ENCODE results near the gene TFAP2A.

Gene TFAP2A

DNA sequence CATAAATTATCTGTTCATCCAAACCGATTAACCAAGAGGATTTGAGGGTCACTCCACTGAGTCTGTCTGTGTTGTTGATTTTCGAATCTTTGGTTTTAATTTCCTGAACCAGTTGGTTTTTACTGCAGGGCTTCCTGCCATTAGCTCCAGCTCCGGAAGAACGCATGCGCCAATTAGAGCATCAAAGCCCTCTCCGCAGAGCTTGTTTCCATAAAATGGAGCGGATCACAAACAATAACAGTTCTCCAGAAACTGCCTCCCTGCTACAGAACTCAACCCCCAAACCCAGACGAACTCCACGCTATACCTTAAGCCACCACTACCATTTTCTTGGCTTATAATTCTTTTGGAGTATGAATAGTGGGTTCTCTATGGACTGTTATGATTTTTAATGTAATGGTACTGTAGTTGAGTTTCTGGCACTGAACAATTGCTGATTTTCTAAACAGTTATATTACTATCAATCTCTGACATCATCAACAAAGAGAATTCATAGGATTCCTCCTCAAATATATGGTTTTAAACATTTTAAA is 13.8 kb downstream of the TFAP2A start:
- no peaks in the 10 kb centered on the region for H4K20me1 ChIP-seq (ENCODE audit: low read depth, low read length)
- H3K27me3 ChIP-seq (ENCODE audit: low read length): no peaks in the 10 kb centered on the region
- no peak for TF ChIP-seq EZH2phosphoT487 (conservative IDR thresholded peaks at IDR 0.05; ENCODE audit: low read length)
- TF ChIP-seq, protein P1, sequence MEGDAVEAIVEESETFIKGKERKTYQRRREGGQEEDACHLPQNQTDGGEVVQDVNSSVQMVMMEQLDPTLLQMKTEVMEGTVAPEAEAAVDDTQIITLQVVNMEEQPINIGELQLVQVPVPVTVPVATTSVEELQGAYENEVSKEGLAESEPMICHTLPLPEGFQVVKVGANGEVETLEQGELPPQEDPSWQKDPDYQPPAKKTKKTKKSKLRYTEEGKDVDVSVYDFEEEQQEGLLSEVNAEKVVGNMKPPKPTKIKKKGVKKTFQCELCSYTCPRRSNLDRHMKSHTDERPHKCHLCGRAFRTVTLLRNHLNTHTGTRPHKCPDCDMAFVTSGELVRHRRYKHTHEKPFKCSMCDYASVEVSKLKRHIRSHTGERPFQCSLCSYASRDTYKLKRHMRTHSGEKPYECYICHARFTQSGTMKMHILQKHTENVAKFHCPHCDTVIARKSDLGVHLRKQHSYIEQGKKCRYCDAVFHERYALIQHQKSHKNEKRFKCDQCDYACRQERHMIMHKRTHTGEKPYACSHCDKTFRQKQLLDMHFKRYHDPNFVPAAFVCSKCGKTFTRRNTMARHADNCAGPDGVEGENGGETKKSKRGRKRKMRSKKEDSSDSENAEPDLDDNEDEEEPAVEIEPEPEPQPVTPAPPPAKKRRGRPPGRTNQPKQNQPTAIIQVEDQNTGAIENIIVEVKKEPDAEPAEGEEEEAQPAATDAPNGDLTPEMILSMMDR (IDR thresholded peaks at IDR 0.05; ENCODE audit: insufficient read depth, low read length, poor library complexity, severe bottlenecking): no peak
- H3K36me3 ChIP-seq (ENCODE audit: low read length): no peaks in the 10 kb centered on the region
- peaks cover 5% of the 10 kb centered on the region; the same call in 1 of the 2 replicates for H3K79me2 ChIP-seq (ENCODE audit: insufficient read depth, low read length)
- H3F3A ChIP-seq (ENCODE audit: insufficient read depth): peaks cover 4% of the 10 kb centered on the region
- H2AFZ ChIP-seq (ENCODE audit: low read depth, low read length, severe bottlenecking): no peak overlapping the region
- H3K27ac ChIP-seq (ENCODE audit: low read depth, low read length): no peak overlapping the region
- no peak overlapping the region for H3K9ac ChIP-seq (ENCODE audit: low read length)
- H3K9me2 ChIP-seq (replicated peaks; ENCODE audit: insufficient read depth, low read length): no peaks in the 10 kb centered on the region
- H3K4me2 ChIP-seq (ENCODE audit: low read depth, low read length, poor library complexity, severe bottlenecking): no peak overlapping the region
- no peaks in the 10 kb centered on the region for H3K9me3 ChIP-seq (ENCODE audit: insufficient read depth, low read length)
- H3K4me3 ChIP-seq (ENCODE audit: insufficient read depth, low read length, poor library complexity, severe bottlenecking): no peak overlapping the region

DNA sequence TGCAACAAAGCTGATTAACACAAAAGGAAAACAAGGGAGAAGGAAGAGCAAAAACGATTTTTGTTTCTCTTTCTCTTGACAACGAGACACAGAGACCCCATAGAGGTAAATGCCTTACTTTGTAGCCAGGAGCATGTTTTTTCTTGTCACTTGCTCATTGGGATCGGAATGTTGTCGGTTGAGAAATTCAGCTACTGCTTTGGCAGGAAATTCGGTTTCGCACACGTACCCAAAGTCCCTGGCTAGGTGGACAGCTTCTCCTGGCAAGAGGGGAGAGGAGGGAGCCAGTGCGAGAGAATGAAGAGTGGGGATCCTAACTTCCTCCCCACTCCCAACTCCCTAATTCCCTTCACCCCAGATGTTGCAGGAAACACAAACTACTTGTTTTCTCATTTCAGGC is 14.5 kb downstream of the TFAP2A start:
- Histone ChIP-seq H3K4me3 (ENCODE audit: insufficient read depth, low read length, poor library complexity, severe bottlenecking) (no peak overlapping the region), H3K9me2 (replicated peaks; ENCODE audit: insufficient read depth, low read length) (no peaks in the 10 kb centered on the region), H3K36me3 (ENCODE audit: low read length) (no peaks in the 10 kb centered on the region), H4K20me1 (ENCODE audit: low read depth, low read length) (no peaks in the 10 kb centered on the region), H3F3A (ENCODE audit: insufficient read depth) (peaks cover 2% of the 10 kb centered on the region; the same call in 1 of the 2 replicates), H3K27ac (ENCODE audit: low read depth, low read length) (no peak overlapping the region), H3K27me3 (ENCODE audit: low read length) (no peaks in the 10 kb centered on the region), H3K79me2 (ENCODE audit: insufficient read depth, low read length) (peaks cover 5% of the 10 kb centered on the region; the same call in 1 of the 2 replicates), H2AFZ (ENCODE audit: low read depth, low read length, severe bottlenecking) (no peak overlapping the region), H3K9ac (ENCODE audit: low read length) (no peak overlapping the region), H3K4me2 (ENCODE audit: low read depth, low read length, poor library complexity, severe bottlenecking) (no peak overlapping the region), H3K9me3 (ENCODE audit: insufficient read depth, low read length) (no peaks in the 10 kb centered on the region)
- TF ChIP-seq, protein P1 (IDR thresholded peaks at IDR 0.05; ENCODE audit: insufficient read depth, low read length, poor library complexity, severe bottlenecking): no peak
- no peak for TF ChIP-seq EZH2phosphoT487 (conservative IDR thresholded peaks at IDR 0.05; ENCODE audit: low read length)

DNA sequence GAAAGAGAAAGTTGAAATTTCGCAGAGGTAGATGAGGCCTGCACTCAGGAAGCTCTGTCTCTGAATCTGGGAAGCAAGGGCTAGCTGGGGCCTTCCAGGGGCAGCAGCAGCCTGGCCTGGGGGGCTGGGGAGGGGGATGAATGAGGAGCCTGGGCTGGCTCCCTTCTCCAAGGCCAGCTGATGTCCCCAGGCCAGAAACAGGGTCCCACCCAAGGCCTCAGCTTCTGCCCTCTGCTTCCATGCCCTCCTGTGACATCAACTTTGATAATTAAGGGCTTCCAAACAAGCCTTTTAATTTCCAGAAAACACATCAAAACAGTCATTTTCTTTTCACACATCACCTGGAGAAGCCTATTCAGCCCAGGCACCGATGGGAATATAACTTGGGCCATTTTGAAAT is 15.4 kb downstream of the TFAP2A start:
- no peaks in the 10 kb centered on the region for H4K20me1 ChIP-seq (ENCODE audit: low read depth, low read length)
- H3K79me2 ChIP-seq (ENCODE audit: insufficient read depth, low read length): no peaks in the 10 kb centered on the region
- H3F3A ChIP-seq (ENCODE audit: insufficient read depth): no peaks in the 10 kb centered on the region; the same call in 1 of the 2 replicates
- no peaks in the 10 kb centered on the region for H3K36me3 ChIP-seq (ENCODE audit: low read length)
- no peaks in the 10 kb centered on the region for H3K9me2 ChIP-seq (replicated peaks; ENCODE audit: insufficient read depth, low read length)
- H2AFZ ChIP-seq (ENCODE audit: low read depth, low read length, severe bottlenecking): no peak overlapping the region
- H3K4me2 ChIP-seq (ENCODE audit: low read depth, low read length, poor library complexity, severe bottlenecking): no peak overlapping the region
- H3K4me3 ChIP-seq (ENCODE audit: insufficient read depth, low read length, poor library complexity, severe bottlenecking): no peak overlapping the region
- no peak overlapping the region for H3K27ac ChIP-seq (ENCODE audit: low read depth, low read length)
- H3K9ac ChIP-seq (ENCODE audit: low read length): no peak overlapping the region
- TF ChIP-seq EZH2phosphoT487 (conservative IDR thresholded peaks at IDR 0.05; ENCODE audit: low read length): no peak
- TF ChIP-seq, protein P1 (IDR thresholded peaks at IDR 0.05; ENCODE audit: insufficient read depth, low read length, poor library complexity, severe bottlenecking): no peak
- H3K9me3 ChIP-seq (ENCODE audit: insufficient read depth, low read length): no peaks in the 10 kb centered on the region
- no peaks in the 10 kb centered on the region for H3K27me3 ChIP-seq (ENCODE audit: low read length)

Measured in SU-DHL-6 (cell line).